K562 (cell line): Measurements from ENCODE around the gene OR5D16. TPM values are rescaled to one million over a fixed set of nuclear protein-coding genes. Genes with fewer than 3 reads are reported as not detected.

Experiments
- ETV6 ChIP-seq, 3 experiments: fragments of 150-350 bp in 1 of 3; sonication (generic) in 1 of 3; formaldehyde crosslinking in 1 of 3; IDR thresholded peaks; 2 replicates each; pipeline versions ENCODE4 v1.6.1 to v1.8.0; 2014 to 2022; ENCODE audit warnings: borderline replicate concordance in 2 of 3, low read depth in 2 of 3, antibody characterized with exemption in 1 of 3, low read length in 1 of 3, mild to moderate bottlenecking in 1 of 3, missing genetic modification reagents in 1 of 3
- PHB ChIP-seq: fragments of 250-450 bp; sonication (Bioruptor Pico); IDR thresholded peaks from 2 replicates; pipeline ENCODE4 v1.5.0; 2021
- PHF21A ChIP-seq: fragments of 450-650 bp; IDR thresholded peaks from 2 replicates; pipeline ENCODE4 v1.6.1; 2017; ENCODE audit warnings: low read depth, borderline replicate concordance
- ZNF780A ChIP-seq: fragments of 250-450 bp; sonication (Bioruptor Pico); IDR thresholded peaks from 2 replicates; pipeline ENCODE4 v1.5.0; 2021; ENCODE audit warnings: mild to moderate bottlenecking
- polyA plus RNA-seq, 8 experiments: library from polyadenylated mRNA; depleted of rRNA in 4 of 8; stranded (reverse) in 5 of 8; unstranded in 3 of 8; fragments of >200 nt; fragmentation: Nextera tagmentation in 2 of 8; fragmentation: Illumina TruSeq in 1 of 8; extraction: Ambion mirVana in 2 of 8; extraction: Trizol in 1 of 8; gene quantifications; 2 replicates each; pipeline versions ENCODE4 v1.2.1 to v1.2.3, GENCODE V29; 2011 to 2014; ENCODE audit warnings: inconsistent platforms in 1 of 8, missing spikeins in 1 of 8
- total RNA-seq, 7 experiments: library from RNA; depleted of rRNA in 6 of 7; stranded (reverse); fragments of >200 nt in 6 of 7; fragmentation: Illumina TruSeq in 2 of 7; extraction: Trizol in 2 of 7; gene quantifications; 2 replicates each; pipeline versions ENCODE4 v1.2.1 to v1.2.3, GENCODE V29; 2011 to 2021; ENCODE audit warnings: low replicate concordance in 1 of 7
- TF ChIP-seq, protein P1 (sequence below): IDR thresholded peaks from 3 replicates; pipeline ENCODE4 v1.6.1; 2011; ENCODE audit warnings: borderline replicate concordance, mild to moderate bottlenecking; ENCODE audit not compliant: insufficient read length, insufficient read depth
- TF ChIP-seq, protein P2 (sequence below): fragments of 200-800 bp; sonication (Bioruptor generic); IDR thresholded peaks from 2 replicates; pipeline ENCODE4 v1.6.1; 2016; ENCODE audit warnings: missing genetic modification characterization, missing compliant biosample characterization
- TF ChIP-seq, protein P3 (sequence below): fragments of 250-450 bp; sonication (Bioruptor Pico); IDR thresholded peaks from 2 replicates; pipeline ENCODE4 v1.8.0; 2021; ENCODE audit warnings: mild to moderate bottlenecking, moderate library complexity

Gene OR5D16
- total and polyA plus RNA-seq, 9 of the 15 experiments (the other 6 are each of a cell fraction or from before 2014, with no cell fraction given) = not detected

DNA sequence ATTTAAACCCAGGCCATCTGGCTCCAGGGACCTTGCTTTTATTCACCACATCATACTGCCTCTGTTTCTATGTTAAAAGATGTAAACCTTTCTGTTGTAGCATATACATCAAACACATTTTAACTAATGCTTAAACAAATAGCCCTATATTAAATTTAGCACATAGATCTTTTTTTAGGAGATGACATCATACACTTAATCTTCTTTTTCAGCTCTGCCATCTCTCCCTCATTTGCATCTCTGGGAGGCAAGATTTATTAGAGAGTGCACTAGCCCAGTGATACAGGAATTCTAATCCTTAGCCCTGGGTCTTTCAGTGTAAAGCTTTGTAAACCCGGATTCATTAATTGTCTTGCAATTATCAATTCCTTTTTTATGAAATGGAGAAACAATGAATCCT, 13.6 kb downstream of the OR5D16 start (continued):
- TF ChIP-seq, protein P1, sequence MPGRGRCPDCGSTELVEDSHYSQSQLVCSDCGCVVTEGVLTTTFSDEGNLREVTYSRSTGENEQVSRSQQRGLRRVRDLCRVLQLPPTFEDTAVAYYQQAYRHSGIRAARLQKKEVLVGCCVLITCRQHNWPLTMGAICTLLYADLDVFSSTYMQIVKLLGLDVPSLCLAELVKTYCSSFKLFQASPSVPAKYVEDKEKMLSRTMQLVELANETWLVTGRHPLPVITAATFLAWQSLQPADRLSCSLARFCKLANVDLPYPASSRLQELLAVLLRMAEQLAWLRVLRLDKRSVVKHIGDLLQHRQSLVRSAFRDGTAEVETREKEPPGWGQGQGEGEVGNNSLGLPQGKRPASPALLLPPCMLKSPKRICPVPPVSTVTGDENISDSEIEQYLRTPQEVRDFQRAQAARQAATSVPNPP = no peak
- TF ChIP-seq, protein P2, sequence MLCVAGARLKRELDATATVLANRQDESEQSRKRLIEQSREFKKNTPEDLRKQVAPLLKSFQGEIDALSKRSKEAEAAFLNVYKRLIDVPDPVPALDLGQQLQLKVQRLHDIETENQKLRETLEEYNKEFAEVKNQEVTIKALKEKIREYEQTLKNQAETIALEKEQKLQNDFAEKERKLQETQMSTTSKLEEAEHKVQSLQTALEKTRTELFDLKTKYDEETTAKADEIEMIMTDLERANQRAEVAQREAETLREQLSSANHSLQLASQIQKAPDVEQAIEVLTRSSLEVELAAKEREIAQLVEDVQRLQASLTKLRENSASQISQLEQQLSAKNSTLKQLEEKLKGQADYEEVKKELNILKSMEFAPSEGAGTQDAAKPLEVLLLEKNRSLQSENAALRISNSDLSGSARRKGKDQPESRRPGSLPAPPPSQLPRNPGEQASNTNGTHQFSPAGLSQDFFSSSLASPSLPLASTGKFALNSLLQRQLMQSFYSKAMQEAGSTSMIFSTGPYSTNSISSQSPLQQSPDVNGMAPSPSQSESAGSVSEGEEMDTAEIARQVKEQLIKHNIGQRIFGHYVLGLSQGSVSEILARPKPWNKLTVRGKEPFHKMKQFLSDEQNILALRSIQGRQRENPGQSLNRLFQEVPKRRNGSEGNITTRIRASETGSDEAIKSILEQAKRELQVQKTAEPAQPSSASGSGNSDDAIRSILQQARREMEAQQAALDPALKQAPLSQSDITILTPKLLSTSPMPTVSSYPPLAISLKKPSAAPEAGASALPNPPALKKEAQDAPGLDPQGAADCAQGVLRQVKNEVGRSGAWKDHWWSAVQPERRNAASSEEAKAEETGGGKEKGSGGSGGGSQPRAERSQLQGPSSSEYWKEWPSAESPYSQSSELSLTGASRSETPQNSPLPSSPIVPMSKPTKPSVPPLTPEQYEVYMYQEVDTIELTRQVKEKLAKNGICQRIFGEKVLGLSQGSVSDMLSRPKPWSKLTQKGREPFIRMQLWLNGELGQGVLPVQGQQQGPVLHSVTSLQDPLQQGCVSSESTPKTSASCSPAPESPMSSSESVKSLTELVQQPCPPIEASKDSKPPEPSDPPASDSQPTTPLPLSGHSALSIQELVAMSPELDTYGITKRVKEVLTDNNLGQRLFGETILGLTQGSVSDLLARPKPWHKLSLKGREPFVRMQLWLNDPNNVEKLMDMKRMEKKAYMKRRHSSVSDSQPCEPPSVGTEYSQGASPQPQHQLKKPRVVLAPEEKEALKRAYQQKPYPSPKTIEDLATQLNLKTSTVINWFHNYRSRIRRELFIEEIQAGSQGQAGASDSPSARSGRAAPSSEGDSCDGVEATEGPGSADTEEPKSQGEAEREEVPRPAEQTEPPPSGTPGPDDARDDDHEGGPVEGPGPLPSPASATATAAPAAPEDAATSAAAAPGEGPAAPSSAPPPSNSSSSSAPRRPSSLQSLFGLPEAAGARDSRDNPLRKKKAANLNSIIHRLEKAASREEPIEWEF = no peak
- TF ChIP-seq PHF21A (no peak), ZNF780A (CRISPR knock-in tag) (no peak), PHB (CRISPR knock-in tag) (no peak), ETV6 (IDR thresholded peaks at IDR 0.05; ENCODE audit: borderline replicate concordance in 1 of 2, low read depth in 2 of 2, low read length in 1 of 2) (no peak), ETV6 (CRISPR knock-in tag; IDR thresholded peaks at IDR 0.05; ENCODE audit: borderline replicate concordance) (no peak)
- TF ChIP-seq, protein P3, sequence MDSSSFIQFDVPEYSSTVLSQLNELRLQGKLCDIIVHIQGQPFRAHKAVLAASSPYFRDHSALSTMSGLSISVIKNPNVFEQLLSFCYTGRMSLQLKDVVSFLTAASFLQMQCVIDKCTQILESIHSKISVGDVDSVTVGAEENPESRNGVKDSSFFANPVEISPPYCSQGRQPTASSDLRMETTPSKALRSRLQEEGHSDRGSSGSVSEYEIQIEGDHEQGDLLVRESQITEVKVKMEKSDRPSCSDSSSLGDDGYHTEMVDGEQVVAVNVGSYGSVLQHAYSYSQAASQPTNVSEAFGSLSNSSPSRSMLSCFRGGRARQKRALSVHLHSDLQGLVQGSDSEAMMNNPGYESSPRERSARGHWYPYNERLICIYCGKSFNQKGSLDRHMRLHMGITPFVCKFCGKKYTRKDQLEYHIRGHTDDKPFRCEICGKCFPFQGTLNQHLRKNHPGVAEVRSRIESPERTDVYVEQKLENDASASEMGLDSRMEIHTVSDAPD (CRISPR knock-in tag) = no peak
